ENCODE results near the gene CDT1. TPM values are rescaled to one million over a fixed set of nuclear protein-coding genes. Genes with fewer than 3 reads are reported as not detected.
A peak's percentile ranks its signal among the peaks of the same experiment; 100 is the strongest.

CDT1 gene
- total and polyA plus RNA-seq, 4 experiments from 2014 or later: 0.17 to 0.26 (median 0.18) TPM

DNA sequence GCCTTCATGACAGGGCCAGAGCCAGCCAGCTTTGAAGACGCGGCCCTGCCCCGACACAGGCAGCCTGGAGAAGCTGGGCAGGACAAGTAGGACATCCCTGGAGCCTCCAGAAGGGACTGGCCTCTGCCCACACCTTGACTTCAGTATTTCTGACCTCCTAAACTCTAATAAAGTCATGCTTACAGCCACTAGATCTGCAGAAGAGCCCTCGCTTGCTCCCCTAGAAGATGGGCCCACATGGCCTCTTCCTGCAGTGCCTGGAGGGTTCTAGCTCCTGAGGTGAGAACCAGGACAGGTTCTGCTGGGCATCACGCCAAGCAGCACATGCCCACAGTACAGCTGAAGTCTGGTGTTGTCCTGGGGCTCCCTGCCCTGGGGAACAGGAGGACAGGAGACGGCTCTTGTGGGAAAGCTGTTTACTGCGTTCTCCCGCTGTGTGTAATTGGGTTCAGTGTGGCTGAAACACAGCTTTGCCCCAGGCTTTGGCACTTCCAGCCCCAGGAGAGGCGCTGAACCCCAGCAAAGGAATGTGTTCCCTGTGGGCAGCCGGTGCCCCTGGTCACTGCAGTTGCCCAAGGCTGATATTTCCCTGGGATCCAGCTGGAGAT, 5.6 kb downstream of the CDT1 start:
- peaks cover 0 to 15% of the 10 kb centered on the region in 2 donors for H3K36me3 Mint-ChIP-seq
- H3K27ac ChIP-seq (ENCODE audit: low read depth, low read length): no peak overlapping the region
- peaks cover 1 to 28% (median 15%) of the 10 kb centered on the region in 4 donors for H3K4me1 Mint-ChIP-seq
- no peaks in the 10 kb centered on the region for H3K27me3 ChIP-seq (ENCODE audit: insufficient read depth, low read length)
- no peaks in the 10 kb centered on the region for H3K9me3 Mint-ChIP-seq
- peaks cover 13% of the 10 kb centered on the region for H3K36me3 ChIP-seq (ENCODE audit: insufficient read depth, low read length)
- intact Hi-C loops (cut with micrococcal nuclease): no loop called here
- peaks cover 30% of the 10 kb centered on the region for H3K4me1 ChIP-seq (ENCODE audit: insufficient read depth, low read length)
- no peak for DNase-seq
- H3K9me3 ChIP-seq (ENCODE audit: control insufficient read depth in 1 of 2, low read length in 2 of 2): no peaks in the 10 kb centered on the region
- peak overlapping the region in 2 of 7 donors; percentile 8 to 54 for H3K27ac Mint-ChIP-seq
- H3K27me3 Mint-ChIP-seq: no peaks in the 10 kb centered on the region
- H3K4me3 ChIP-seq (ENCODE audit: low read length in 2 of 2): no peak overlapping the region
- CTCF ChIA-PET (ENCODE audit: partially characterized antibody): interaction anchor here (1.8 to 5.1 kb wide), 4 partner anchors 28 to 72 kb away, joined by 6 to 35 read pairs (median 16); partner anchors contain the start of genes GALNS and TRAPPC2L
- POLR2A ChIA-PET (ENCODE audit: partially characterized antibody): interaction anchor here (1.2 to 11.8 kb wide), 5 partner anchors 10 to 189 kb away, joined by 3 to 206 read pairs (median 41); partner anchors contain the start of genes CTU2, PIEZO1 and RNF166
- H3K4me3 Mint-ChIP-seq: peak overlapping the region in 5 of 8 donors; percentile 13 to 33 (median 21)

GRCh38 chr16:88809676-88810165, 6.1 kb downstream of the CDT1 start:
- intact Hi-C loops (cut with micrococcal nuclease): no loop called here
- H3K4me3 ChIP-seq (ENCODE audit: low read length in 2 of 2): no peak overlapping the region

DNA sequence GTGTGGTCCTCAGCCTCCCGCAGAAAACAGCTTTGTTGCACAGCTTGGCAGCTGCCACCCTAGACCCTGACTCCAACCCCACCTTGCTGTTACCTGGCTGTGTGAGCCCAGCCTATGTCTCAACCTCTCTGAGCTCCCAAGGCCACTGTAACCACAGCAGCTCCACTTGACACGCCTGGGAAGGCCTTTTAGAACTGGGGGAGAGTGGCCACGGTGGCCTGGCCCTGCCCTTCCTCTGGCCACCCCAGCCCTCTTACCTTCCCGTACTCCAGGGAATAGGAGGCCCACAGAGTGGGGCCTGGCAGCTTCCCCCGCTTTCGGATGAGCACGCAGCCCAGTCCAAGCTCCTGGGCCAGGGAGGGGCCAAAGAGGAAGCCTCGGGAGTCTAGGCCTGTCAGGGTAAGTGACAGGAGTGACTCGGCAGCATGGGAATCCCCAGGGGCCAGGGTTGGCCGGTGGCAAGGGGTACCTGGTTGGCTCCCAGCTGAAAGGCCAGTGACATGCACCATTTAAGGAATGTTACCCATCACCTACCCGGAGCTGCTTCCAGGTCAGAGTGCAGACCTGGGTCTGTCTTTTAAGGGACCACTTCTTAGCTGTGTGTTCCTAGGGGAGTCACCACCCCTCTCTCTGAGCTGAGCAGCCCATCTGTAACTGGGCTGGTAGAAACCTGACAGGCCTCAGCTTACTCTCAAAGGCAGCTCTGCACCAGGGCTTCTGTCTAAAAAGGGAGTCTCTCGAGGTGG, 6.8 kb downstream of the CDT1 start:
- Mint-ChIP-seq H3K36me3 (peaks cover 0 to 15% of the 10 kb centered on the region in 2 donors), H3K27ac (peak overlapping the region; percentile 25 to 93 (median 85)), H3K9me3 (no peaks in the 10 kb centered on the region), H3K4me1 (peaks cover 1 to 28% (median 15%) of the 10 kb centered on the region in 4 donors), H3K27me3 (no peaks in the 10 kb centered on the region), H3K4me3 (peak overlapping the region; percentile 79 to 97 (median 86))
- Histone ChIP-seq H3K4me3 (ENCODE audit: low read length in 2 of 2) (peak overlapping the region; percentile 90 to 94), H3K27me3 (ENCODE audit: insufficient read depth, low read length) (no peaks in the 10 kb centered on the region), H3K4me1 (ENCODE audit: insufficient read depth, low read length) (peaks cover 21% of the 10 kb centered on the region), H3K36me3 (ENCODE audit: insufficient read depth, low read length) (peaks cover 13% of the 10 kb centered on the region), H3K9me3 (ENCODE audit: control insufficient read depth in 1 of 2, low read length in 2 of 2) (no peaks in the 10 kb centered on the region), H3K27ac (ENCODE audit: low read depth, low read length) (peak overlapping the region; percentile 67)
- intact Hi-C loops (cut with micrococcal nuclease): no loop called here
- no peak for DNase-seq
- CTCF ChIA-PET (ENCODE audit: partially characterized antibody): interaction anchor here (1.1 to 5.1 kb wide), 7 partner anchors 27 to 403 kb away, joined by 3 to 35 read pairs (median 6); partner anchors contain the start of genes GALNS and TRAPPC2L
- POLR2A ChIA-PET (ENCODE audit: partially characterized antibody): interaction anchor here (0.7 to 11.8 kb wide), 13 partner anchors 11 to 430 kb away, joined by 3 to 206 read pairs (median 5); partner anchors contain the start of genes CTU2, GALNS, PIEZO1 and RNF166

More at GRCh38 chr16:88809676-88810165, 6.1 kb downstream of the CDT1 start:
- POLR2A ChIA-PET (ENCODE audit: partially characterized antibody): interaction anchor here (0.7 to 11.8 kb wide), 9 partner anchors 10 to 431 kb away, joined by 3 to 206 read pairs (median 8); partner anchors contain the start of genes CTU2, GALNS, PIEZO1 and RNF166
- Mint-ChIP-seq H3K4me1 (peaks cover 1 to 28% (median 15%) of the 10 kb centered on the region in 4 donors), H3K4me3 (peak overlapping the region in 4 of 8 donors; percentile 13 to 82 (median 30)), H3K9me3 (no peaks in the 10 kb centered on the region), H3K27me3 (no peaks in the 10 kb centered on the region), H3K27ac (peak overlapping the region in 3 of 7 donors; percentile 9 to 88 (median 61)), H3K36me3 (peaks cover 0 to 15% of the 10 kb centered on the region in 2 donors)
- CTCF ChIA-PET (ENCODE audit: partially characterized antibody): interaction anchor here (1.8 to 5.1 kb wide), 5 partner anchors 29 to 403 kb away, joined by 4 to 35 read pairs (median 9); partner anchors contain the start of genes GALNS and TRAPPC2L
- no peaks in the 10 kb centered on the region for H3K9me3 ChIP-seq (ENCODE audit: control insufficient read depth in 1 of 2, low read length in 2 of 2)
- DNase-seq: no peak
- no peaks in the 10 kb centered on the region for H3K27me3 ChIP-seq (ENCODE audit: insufficient read depth, low read length)
- H3K4me1 ChIP-seq (ENCODE audit: insufficient read depth, low read length): peaks cover 25% of the 10 kb centered on the region
- H3K36me3 ChIP-seq (ENCODE audit: insufficient read depth, low read length): peaks cover 13% of the 10 kb centered on the region
- H3K27ac ChIP-seq (ENCODE audit: low read depth, low read length): no peak overlapping the region

DNA sequence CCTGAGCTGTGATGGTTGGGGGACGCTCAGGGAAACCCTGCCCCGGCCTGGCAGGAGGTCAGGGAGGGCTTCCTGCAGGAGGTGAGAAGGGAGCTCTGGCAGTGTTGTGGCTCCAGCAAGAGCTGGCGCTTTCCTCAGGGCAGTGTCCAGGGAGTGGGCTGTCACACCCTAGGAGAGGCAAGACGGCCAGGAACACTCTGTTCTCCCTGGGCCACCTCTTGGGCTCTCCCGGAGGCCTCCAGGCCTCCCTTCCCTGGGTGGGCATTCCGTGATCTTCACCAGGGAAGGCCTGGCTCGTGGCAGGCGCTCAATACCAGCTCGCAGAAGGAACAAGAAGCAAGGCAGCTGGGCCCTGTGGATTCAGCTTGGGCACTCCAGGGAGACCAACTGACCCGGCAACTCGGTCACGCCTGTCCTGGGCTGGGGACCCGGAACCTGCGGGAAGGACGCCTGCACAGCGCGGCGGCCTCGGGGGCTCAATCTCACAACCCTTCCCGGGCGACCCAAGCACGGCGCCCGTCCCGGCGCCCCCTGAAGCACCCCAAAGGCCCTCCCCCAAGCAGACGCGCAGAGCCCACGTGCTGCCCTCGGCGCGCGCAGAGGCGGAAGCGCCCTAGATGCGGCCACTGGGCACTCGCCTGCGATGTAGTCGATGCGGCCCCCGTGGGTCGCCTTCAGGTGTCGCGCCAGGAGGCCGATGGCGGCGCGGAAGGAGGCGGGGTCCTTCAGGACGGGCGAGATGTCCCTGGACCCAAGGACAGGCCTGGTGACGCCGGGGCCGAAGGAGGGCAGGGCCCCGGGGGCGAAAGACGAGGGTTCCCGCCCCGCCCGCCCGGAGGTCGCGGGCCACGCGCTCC, 7.6 kb downstream of the CDT1 start:
- peak overlapping the region; percentile 67 for H3K27ac ChIP-seq (ENCODE audit: low read depth, low read length)
- Mint-ChIP-seq H3K4me3 (peak overlapping the region; percentile 79 to 97 (median 86)), H3K36me3 (peaks cover 0 to 15% of the 10 kb centered on the region in 2 donors), H3K27me3 (no peaks in the 10 kb centered on the region), H3K4me1 (peaks cover 1 to 28% (median 15%) of the 10 kb centered on the region in 4 donors), H3K27ac (peak overlapping the region; percentile 87 to 93 (median 93)), H3K9me3 (no peaks in the 10 kb centered on the region)
- DNase-seq: peak; percentile 56 to 68 (median 64)
- ChIA-PET CTCF (ENCODE audit: partially characterized antibody) (interaction anchor here (1.1 to 5.1 kb wide), 10 partner anchors 12 to 407 kb away, joined by 3 to 35 read pairs (median 4); partner anchors contain the start of genes GALNS, TRAPPC2L and ZNF778), POLR2A (ENCODE audit: partially characterized antibody) (interaction anchor here (0.8 to 11.8 kb wide), 24 partner anchors 8 to 430 kb away, joined by 3 to 206 read pairs (median 5); partner anchors contain the start of genes CDT1, CTU2, GALNS and PIEZO1)
- intact Hi-C loops (cut with micrococcal nuclease): loop anchor here (1.0 kb wide), 2 partner anchors 8 to 26 kb away; partner anchors contain the start of genes CDT1 and PIEZO1
- peaks cover 13% of the 10 kb centered on the region for H3K36me3 ChIP-seq (ENCODE audit: insufficient read depth, low read length)
- peak overlapping the region; percentile 90 to 94 for H3K4me3 ChIP-seq (ENCODE audit: low read length in 2 of 2)
- no peaks in the 10 kb centered on the region for H3K27me3 ChIP-seq (ENCODE audit: insufficient read depth, low read length)
- H3K4me1 ChIP-seq (ENCODE audit: insufficient read depth, low read length): peaks cover 21% of the 10 kb centered on the region
- H3K9me3 ChIP-seq (ENCODE audit: control insufficient read depth in 1 of 2, low read length in 2 of 2): no peaks in the 10 kb centered on the region

- Histone ChIP-seq H3K4me1 (ENCODE audit: insufficient read depth, low read length) (peaks cover 21% of the 10 kb centered on the region), H3K36me3 (ENCODE audit: insufficient read depth, low read length) (peaks cover 13% of the 10 kb centered on the region), H3K27ac (ENCODE audit: low read depth, low read length) (peak within 1 kb of the TSS; percentile 67), H3K4me3 (ENCODE audit: low read length in 2 of 2) (peak within 1 kb of the TSS; percentile 90 to 94), H3K27me3 (ENCODE audit: insufficient read depth, low read length) (no peaks in the 10 kb centered on the region), H3K9me3 (ENCODE audit: control insufficient read depth in 1 of 2, low read length in 2 of 2) (no peaks in the 10 kb centered on the region)
- H3K4me3 Mint-ChIP-seq: peak within 1 kb of the TSS; percentile 95 to 100 (median 97)
- H3K36me3 Mint-ChIP-seq: peaks cover 0 to 15% of the 10 kb centered on the region in 2 donors
- no peaks in the 10 kb centered on the region for H3K9me3 Mint-ChIP-seq
- ChIA-PET POLR2A (ENCODE audit: partially characterized antibody) (interaction anchor here (0.8 to 11.8 kb wide), 21 partner anchors 8 to 429 kb away, joined by 3 to 206 read pairs (median 5); partner anchors contain the start of genes CDT1, CTU2, GALNS and PIEZO1), CTCF (ENCODE audit: partially characterized antibody) (interaction anchor here (1.1 to 5.1 kb wide), 8 partner anchors 13 to 406 kb away, joined by 3 to 35 read pairs (median 4); partner anchors contain the start of genes GALNS, TRAPPC2L and ZNF778)
- DNase-seq: peak; percentile 94 to 99 (median 97)
- H3K27ac Mint-ChIP-seq: peak within 1 kb of the TSS; percentile 88 to 98 (median 97)
- no peaks in the 10 kb centered on the region for H3K27me3 Mint-ChIP-seq
- intact Hi-C loops (cut with micrococcal nuclease): loop anchor here (1.0 kb wide), 4 partner anchors 9 to 404 kb away; partner anchors contain the start of genes CDT1, PIEZO1 and TRAPPC2L
- H3K4me1 Mint-ChIP-seq: peaks cover 1 to 28% (median 15%) of the 10 kb centered on the region in 4 donors
Measured at GRCh38 chr16:88811769-88812512, 8.4 kb downstream of the CDT1 start, which contains the start of gene APRT. Gene APRT, minus strand, starts transcription at chr16:88811928. Its CDS starts 29 bp downstream, at chr16:88811899.

All from CD4-positive, alpha-beta memory T cell (primary cell).